HepG2 (cell line): ENCODE data around the gene HAT1. TPM values are rescaled to one million over a fixed set of nuclear protein-coding genes. Genes with fewer than 3 reads are reported as not detected.

Experiments used
- ATF7-NPFF ChIP-seq: sonication (generic); formaldehyde crosslinking; IDR thresholded peaks from 2 replicates; pipeline ENCODE4 v1.8.1; 2023; ENCODE audit warnings: mild to moderate bottlenecking, low read depth, missing genetic modification reagents, moderate library complexity
- CC2D1A ChIP-seq: sonication (generic); formaldehyde crosslinking; IDR thresholded peaks from 2 replicates; pipeline ENCODE4 v1.8.1; 2023; ENCODE audit warnings: mild to moderate bottlenecking, missing genetic modification reagents
- CHD4 ChIP-seq: fragments of 200-600 bp; sonication (generic); IDR thresholded peaks from 2 replicates; pipeline ENCODE4 v1.7.0; 2017; ENCODE audit warnings: mild to moderate bottlenecking, low read length, borderline replicate concordance
- CREB3 ChIP-seq: sonication (generic); formaldehyde crosslinking; IDR thresholded peaks from 2 replicates; pipeline ENCODE4 v1.5.0; 2020; ENCODE audit warnings: missing genetic modification reagents
- IRF9 ChIP-seq: sonication (generic); formaldehyde crosslinking; IDR thresholded peaks from 2 replicates; pipeline ENCODE4 v1.8.0; 2022; ENCODE audit warnings: missing genetic modification reagents, mild to moderate bottlenecking, borderline replicate concordance
- KAT7 ChIP-seq: IDR thresholded peaks from 2 replicates; pipeline ENCODE4 v1.6.1; 2018; ENCODE audit warnings: borderline replicate concordance, missing compliant biosample characterization
- LRRFIP1 ChIP-seq: sonication (generic); formaldehyde crosslinking; conservative IDR thresholded peaks from 2 replicates; pipeline ENCODE4 v1.4.0; 2020; ENCODE audit warnings: missing genetic modification reagents
- MNT ChIP-seq: fragments of 450-650 bp; IDR thresholded peaks from 2 replicates; pipeline ENCODE4 v1.6.1; 2016
- SALL2 ChIP-seq: sonication (generic); formaldehyde crosslinking; IDR thresholded peaks from 2 replicates; pipeline ENCODE4 v1.8.1; 2023; ENCODE audit warnings: mild to moderate bottlenecking, missing genetic modification reagents, inconsistent platforms
- SMARCC2 ChIP-seq: fragments of 450-650 bp; IDR thresholded peaks from 2 replicates; pipeline ENCODE4 v1.6.1; 2017; ENCODE audit warnings: antibody characterized with exemption, mild to moderate bottlenecking
- TFE3 ChIP-seq: IDR thresholded peaks from 2 replicates; pipeline ENCODE4 v1.6.1; 2016
- TP53 ChIP-seq: sonication (generic); formaldehyde crosslinking; conservative IDR thresholded peaks from 2 replicates; pipeline ENCODE4 v1.4.0; 2020; ENCODE audit warnings: missing genetic modification reagents
- ZBTB33 ChIP-seq: sonication (generic); formaldehyde crosslinking; IDR thresholded peaks from 2 replicates; pipeline ENCODE4 v1.4.0; 2020; ENCODE audit warnings: missing genetic modification reagents
- ZFP36L1 ChIP-seq: sonication (generic); formaldehyde crosslinking; IDR thresholded peaks from 2 replicates; pipeline ENCODE4 v1.8.0; 2022; ENCODE audit warnings: mild to moderate bottlenecking, missing genetic modification reagents, moderate library complexity
- ZFP90 ChIP-seq: sonication (generic); formaldehyde crosslinking; IDR thresholded peaks from 2 replicates; pipeline ENCODE4 v1.8.0; 2022; ENCODE audit warnings: missing genetic modification reagents, mild to moderate bottlenecking, inconsistent platforms, borderline replicate concordance
- ZNF101 ChIP-seq: sonication (generic); formaldehyde crosslinking; IDR thresholded peaks from 2 replicates; pipeline ENCODE4 v1.4.0; 2020; ENCODE audit warnings: mild to moderate bottlenecking, low read depth, missing genetic modification reagents, borderline replicate concordance
- ZNF546 ChIP-seq: sonication (generic); formaldehyde crosslinking; conservative IDR thresholded peaks from 2 replicates; pipeline ENCODE4 v1.8.1; 2023; ENCODE audit warnings: mild to moderate bottlenecking, missing genetic modification reagents
- ZNF670 ChIP-seq: sonication (generic); formaldehyde crosslinking; IDR thresholded peaks from 2 replicates; pipeline ENCODE4 v1.8.0; 2022; ENCODE audit warnings: mild to moderate bottlenecking, missing genetic modification reagents, borderline replicate concordance
- polyA plus RNA-seq, 8 experiments: library from polyadenylated mRNA; depleted of rRNA in 3 of 8; stranded (reverse) in 7 of 8; unstranded in 1 of 8; fragments of >200 nt; fragmentation: Illumina TruSeq in 4 of 8; extraction: Trizol in 4 of 8; gene quantifications; 2 replicates each; pipeline versions ENCODE4 v1.2.1 to v1.2.3, GENCODE V29; 2011 to 2016; ENCODE audit warnings: low read depth in 4 of 8, missing spikeins in 1 of 8, mixed read lengths in 1 of 8; ENCODE audit not compliant: insufficient read depth in 1 of 8
- total RNA-seq, 5 experiments: library from RNA; depleted of rRNA; stranded (reverse); fragments of >200 nt; fragmentation: Illumina TruSeq; extraction: Trizol; gene quantifications; 2 replicates each; pipeline ENCODE4 v1.2.3, GENCODE V29; 2016; ENCODE audit warnings: low read depth in 1 of 5

The HAT1 gene
- total and polyA plus RNA-seq, 2 of the 13 experiments (the other 11 are each of a cell fraction or from before 2014, with no cell fraction given) = 45.4 to 119 TPM

- peak; percentile 53; the same call in 1 of the 2 replicates for TF ChIP-seq TFE3 (CRISPR knock-in tag)
- peak; percentile 58; the same call in 1 of the 2 replicates for TF ChIP-seq ZNF546
- TF ChIP-seq TP53 (CRISPR knock-in tag) = no peak
- TF ChIP-seq CREB3 (CRISPR knock-in tag) = 0 out of 2 replicates have a peak, but pooled peaks have one; percentile 43
- TF ChIP-seq CHD4 = no peak
- no peak; the same call in 1 of the 2 replicates for TF ChIP-seq ZBTB33 (CRISPR knock-in tag)
- TF ChIP-seq ATF7-NPFF (CRISPR knock-in tag) = peak; percentile 90
- no peak for TF ChIP-seq CC2D1A (CRISPR knock-in tag)
- TF ChIP-seq LRRFIP1 (CRISPR knock-in tag) = no peak
- TF ChIP-seq KAT7 (CRISPR knock-in tag) = no peak; the same call in 1 of the 2 replicates
- TF ChIP-seq ZFP90 (CRISPR knock-in tag) = peak; percentile 94
- 0 out of 2 replicates have a peak, but pooled peaks have one; percentile 47 for TF ChIP-seq ZNF101 (CRISPR knock-in tag)
- TF ChIP-seq ZFP36L1 (CRISPR knock-in tag) = peak; percentile 37; the same call in 1 of the 2 replicates
- peak; percentile 83; the same call in 1 of the 2 replicates for TF ChIP-seq IRF9 (CRISPR knock-in tag)
- TF ChIP-seq MNT = peak; percentile 68
- no peak for TF ChIP-seq SMARCC2
- TF ChIP-seq SALL2 = peak; percentile 69; the same call in 1 of the 2 replicates
- TF ChIP-seq ZNF670 (CRISPR knock-in tag) = no peak; the same call in none of the 2 replicates
Observed at GRCh38 chr2:171922230-171923022, at the start of gene HAT1 (continued).
